ENCODE measurements around the gene DUSP10. TPM values are rescaled to one million over a fixed set of nuclear protein-coding genes. Genes with fewer than 3 reads are reported as not detected.

DUSP10 gene
- polyA plus RNA-seq, 3 donors from 2014 or later, result 10.7 to 25.6 (median 14.7) TPM

- no peaks in the 10 kb centered on the region for H3K9me3 Mint-ChIP-seq
- no peak overlapping the region for H3K4me3 Mint-ChIP-seq
- no peak overlapping the region for H3K27ac Mint-ChIP-seq
- DNase-seq, result no peak
- no peaks in the 10 kb centered on the region for H3K36me3 Mint-ChIP-seq
- H3K27me3 Mint-ChIP-seq (ENCODE audit: low read depth in 3 of 3), result peaks cover 1 to 4% (median 3%) of the 10 kb centered on the region in 3 donors
- H3K4me1 Mint-ChIP-seq, result peaks cover 2 to 6% of the 10 kb centered on the region in 2 donors
Measured at GRCh38 chr1:221758455-221758854, 16.6 kb upstream of the DUSP10 start.

- H3K9me3 Mint-ChIP-seq, result no peaks in the 10 kb centered on the region
- H3K4me3 Mint-ChIP-seq, result no peak overlapping the region
- H3K27ac Mint-ChIP-seq, result no peak overlapping the region
- no peaks in the 10 kb centered on the region for H3K36me3 Mint-ChIP-seq
- H3K4me1 Mint-ChIP-seq, result peaks cover 2 to 6% of the 10 kb centered on the region in 2 donors
- peaks cover 1 to 4% (median 3%) of the 10 kb centered on the region in 3 donors for H3K27me3 Mint-ChIP-seq (ENCODE audit: low read depth in 3 of 3)
- DNase-seq, result no peak
Measured at GRCh38 chr1:221756830-221757551, 15.1 kb upstream of the DUSP10 start.

GRCh38 chr1:221753828-221754188 is 11.9 kb upstream of the DUSP10 start:
- Mint-ChIP-seq H3K4me3 (peak overlapping the region in 1 of 5 donors; percentile 85), H3K27me3 (ENCODE audit: low read depth in 3 of 3) (peaks cover 3 to 4% (median 3%) of the 10 kb centered on the region in 3 donors), H3K36me3 (no peaks in the 10 kb centered on the region)

GRCh38 chr1:221751226-221751887 is 9.5 kb upstream of the DUSP10 start:
- no peak for DNase-seq
- no peaks in the 10 kb centered on the region for H3K36me3 Mint-ChIP-seq
- no peak overlapping the region for H3K27ac Mint-ChIP-seq
- H3K4me1 Mint-ChIP-seq, result no peaks in the 10 kb centered on the region
- no peak overlapping the region for H3K4me3 Mint-ChIP-seq
- no peaks in the 10 kb centered on the region for H3K9me3 Mint-ChIP-seq
- peaks cover 3 to 4% (median 3%) of the 10 kb centered on the region in 3 donors for H3K27me3 Mint-ChIP-seq (ENCODE audit: low read depth in 3 of 3)

More at GRCh38 chr1:221753828-221754188, 11.9 kb upstream of the DUSP10 start:
- Mint-ChIP-seq H3K9me3 (no peaks in the 10 kb centered on the region), H3K27ac (no peak overlapping the region), H3K4me1 (no peaks in the 10 kb centered on the region)
- DNase-seq, result no peak

DNA sequence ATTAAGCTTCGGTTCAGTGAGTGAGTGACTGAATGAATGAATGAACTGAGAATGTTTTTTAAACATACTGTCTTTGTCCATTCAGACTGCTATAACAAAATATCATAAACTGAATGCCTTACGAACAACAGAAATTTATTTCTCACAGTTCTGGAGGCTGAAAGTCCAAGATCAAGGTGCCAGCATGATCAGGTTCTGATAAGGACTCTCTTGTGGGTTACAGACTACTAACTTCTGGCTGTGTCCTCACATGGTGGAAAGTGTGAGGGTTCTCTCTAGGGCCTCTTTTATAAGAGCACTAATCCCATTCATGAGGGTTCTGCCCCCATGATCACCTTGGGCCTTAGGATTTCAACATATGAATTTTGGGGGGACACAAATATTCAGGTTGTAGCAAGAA is 7.1 kb upstream of the DUSP10 start:
- H3K9me3 Mint-ChIP-seq, result no peaks in the 10 kb centered on the region
- H3K27ac Mint-ChIP-seq, result no peak overlapping the region
- no peaks in the 10 kb centered on the region for H3K36me3 Mint-ChIP-seq
- no peak for DNase-seq
- H3K4me3 Mint-ChIP-seq, result no peak overlapping the region
- peaks cover 2% of the 10 kb centered on the region in 2 donors for H3K4me1 Mint-ChIP-seq
- peaks cover 0 to 5% (median 0%) of the 10 kb centered on the region in 3 donors for H3K27me3 Mint-ChIP-seq (ENCODE audit: low read depth in 3 of 3)

DNA sequence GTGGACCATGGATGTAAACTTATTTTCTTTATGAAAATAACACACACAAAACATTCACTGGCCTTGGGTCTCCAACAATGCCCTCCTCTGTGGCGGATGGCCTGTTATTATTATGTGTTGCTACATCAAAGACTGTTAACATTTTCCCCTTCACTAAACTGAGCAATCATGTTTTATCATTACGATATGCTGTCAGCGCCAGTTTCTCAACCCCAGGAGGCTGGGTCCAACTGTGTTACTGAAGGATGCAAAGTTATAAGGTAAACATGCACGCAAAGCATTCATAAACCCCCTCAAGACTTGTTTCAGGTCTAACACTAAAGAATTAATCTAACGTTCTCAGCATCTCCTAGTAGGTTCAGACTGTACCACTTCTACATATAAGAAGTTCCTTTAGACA is 6.0 kb upstream of the DUSP10 start:
- no peaks in the 10 kb centered on the region for H3K36me3 Mint-ChIP-seq
- no peak for DNase-seq
- H3K27me3 Mint-ChIP-seq (ENCODE audit: low read depth in 3 of 3), result peaks cover 0 to 9% (median 0%) of the 10 kb centered on the region in 3 donors
- no peaks in the 10 kb centered on the region for H3K9me3 Mint-ChIP-seq
- peak overlapping the region in 2 of 6 donors; percentile 8 to 31 for H3K27ac Mint-ChIP-seq
- no peak overlapping the region for H3K4me3 Mint-ChIP-seq
- H3K4me1 Mint-ChIP-seq, result peaks cover 10% of the 10 kb centered on the region in 2 donors

DNA sequence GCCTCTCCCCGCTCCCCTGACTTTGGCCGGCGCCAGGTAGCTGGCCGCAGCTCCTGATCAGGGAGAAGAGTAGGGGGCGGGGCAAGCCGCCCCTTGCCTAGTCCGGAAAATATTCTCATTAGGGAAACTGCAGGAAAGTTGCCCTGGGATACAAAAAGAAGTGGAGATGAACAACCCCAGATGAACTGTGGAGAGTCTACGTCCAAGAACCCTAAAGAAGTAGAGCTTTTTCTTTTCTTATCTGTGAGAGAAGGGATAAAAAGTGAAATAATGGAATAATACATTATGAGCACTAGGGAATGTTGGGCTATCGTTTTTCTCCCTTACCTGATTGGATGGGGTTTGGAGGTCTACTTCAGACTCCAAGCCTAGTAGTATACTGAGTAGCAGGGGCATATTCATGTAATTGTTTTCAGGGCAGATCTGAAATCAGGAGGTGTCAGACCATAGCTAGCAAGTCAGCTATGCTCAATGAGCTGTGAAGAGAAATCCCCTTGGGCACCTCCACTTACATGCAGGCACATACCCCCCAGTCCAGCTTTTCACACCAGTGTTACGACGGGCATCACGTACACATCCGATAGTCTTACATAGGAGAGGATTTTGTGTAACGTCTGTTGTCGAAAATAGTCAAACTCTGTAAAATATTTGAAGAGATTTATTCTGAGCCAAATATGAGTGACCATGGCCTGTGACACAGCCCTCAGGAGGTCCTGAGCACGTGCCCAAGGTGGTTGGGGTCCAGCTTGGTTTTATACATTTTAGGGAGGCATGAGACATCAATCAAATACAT is 1.7 kb upstream of the DUSP10 start:
- Mint-ChIP-seq H3K36me3 (peaks cover 1 to 11% (median 10%) of the 10 kb centered on the region in 3 donors), H3K27ac (peak overlapping the region in 5 of 6 donors; percentile 88 to 94 (median 93)), H3K4me3 (peak overlapping the region; percentile 83 to 89 (median 85)), H3K4me1 (peaks cover 10% of the 10 kb centered on the region in 2 donors), H3K9me3 (no peaks in the 10 kb centered on the region), H3K27me3 (ENCODE audit: low read depth in 3 of 3) (peaks cover 0 to 7% (median 0%) of the 10 kb centered on the region in 3 donors)
- DNase-seq, result peak; percentile 31 to 46 (median 36)

DNA sequence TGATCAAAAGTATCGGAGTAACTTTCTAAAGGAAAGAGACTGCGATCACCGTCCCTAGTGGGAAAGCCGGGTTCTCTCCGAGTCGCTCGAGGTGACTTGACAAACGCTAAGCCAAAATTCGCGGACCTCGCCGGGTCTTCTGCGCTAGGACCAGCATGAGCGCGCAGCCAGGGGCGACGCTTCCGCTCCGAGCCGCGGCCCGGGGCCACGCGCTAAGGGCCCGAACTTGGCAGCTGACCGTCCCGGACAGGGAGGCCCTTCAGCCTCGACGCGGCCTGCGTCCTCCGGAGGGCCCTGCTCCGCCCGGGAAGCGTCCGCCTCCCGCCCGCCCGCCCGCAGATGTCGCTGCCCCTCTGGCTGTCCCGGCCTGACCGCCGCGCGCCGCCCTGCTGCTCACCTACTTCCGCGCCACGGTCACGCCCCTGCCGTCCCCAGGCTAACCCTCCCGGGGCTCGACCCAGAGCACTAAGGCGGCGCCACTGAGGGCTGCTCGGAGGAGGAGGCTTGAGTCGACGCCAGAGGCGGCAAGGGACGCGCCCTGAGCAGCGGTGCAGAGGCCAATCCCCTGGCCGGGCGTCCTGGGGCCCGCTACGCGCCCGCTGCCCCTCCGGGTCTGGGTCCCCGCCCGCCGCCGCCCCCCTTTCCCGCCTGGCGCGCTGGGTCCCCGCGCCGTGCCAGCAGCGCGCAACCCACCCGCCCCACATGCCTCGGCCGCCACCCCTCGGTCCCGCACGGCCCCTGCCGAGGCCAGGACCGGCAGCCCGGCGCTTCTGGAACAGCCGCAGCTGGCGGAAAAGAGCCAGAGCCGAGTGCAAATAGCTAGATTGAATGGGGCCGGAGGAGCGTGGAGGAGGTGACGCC is 896 bp upstream of the DUSP10 start:
- peak; percentile 83 to 87 (median 85) for DNase-seq

GRCh38 chr1:221740993-221741702 is 741 bp downstream of the DUSP10 start:
- Mint-ChIP-seq H3K4me3 (no peak overlapping the region), H3K9me3 (no peaks in the 10 kb centered on the region), H3K4me1 (peaks cover 10% of the 10 kb centered on the region in 2 donors), H3K27me3 (ENCODE audit: low read depth in 3 of 3) (peaks cover 0 to 16% (median 1%) of the 10 kb centered on the region in 3 donors), H3K27ac (no peak overlapping the region), H3K36me3 (peaks cover 14 to 34% (median 34%) of the 10 kb centered on the region in 3 donors)
- DNase-seq, result peak; percentile 36 to 41 (median 40)

More for the DNA sequence above, 896 bp upstream of the DUSP10 start:
- H3K36me3 Mint-ChIP-seq, result peaks cover 7 to 18% (median 18%) of the 10 kb centered on the region in 3 donors
- no peaks in the 10 kb centered on the region for H3K9me3 Mint-ChIP-seq
- H3K4me1 Mint-ChIP-seq, result peaks cover 10% of the 10 kb centered on the region in 2 donors
- peak overlapping the region; percentile 83 to 89 (median 85) for H3K4me3 Mint-ChIP-seq
- H3K27ac Mint-ChIP-seq, result peak overlapping the region in 5 of 6 donors; percentile 88 to 94 (median 93)
- peaks cover 0 to 7% (median under 1%) of the 10 kb centered on the region in 3 donors for H3K27me3 Mint-ChIP-seq (ENCODE audit: low read depth in 3 of 3)

GRCh38 chr1:221740369-221740992 is 1.4 kb downstream of the DUSP10 start:
- Mint-ChIP-seq H3K4me3 (no peak overlapping the region), H3K9me3 (no peaks in the 10 kb centered on the region), H3K27me3 (ENCODE audit: low read depth in 3 of 3) (peaks cover 0 to 14% (median 1%) of the 10 kb centered on the region in 3 donors), H3K27ac (no peak overlapping the region), H3K36me3 (peaks cover 17 to 41% (median 40%) of the 10 kb centered on the region in 3 donors), H3K4me1 (peaks cover 10% of the 10 kb centered on the region in 2 donors)
- no peak for DNase-seq

- Mint-ChIP-seq H3K9me3 (no peaks in the 10 kb centered on the region), H3K36me3 (peaks cover 17 to 45% (median 40%) of the 10 kb centered on the region in 3 donors), H3K27ac (no peak overlapping the region), H3K4me3 (peak overlapping the region in 2 of 5 donors; percentile 48 to 71), H3K4me1 (peaks cover 10 to 14% of the 10 kb centered on the region in 2 donors), H3K27me3 (ENCODE audit: low read depth in 3 of 3) (peaks cover 0 to 14% (median 1%) of the 10 kb centered on the region in 3 donors)
- no peak for DNase-seq
Measured at GRCh38 chr1:221739677-221740025, 2.2 kb downstream of the DUSP10 start.

All from immature natural killer cell (primary cell).